Fibroblast of lung (primary cell): ENCODE data around the gene LZTS3.

Source experiments
- EZH2 ChIP-seq: IDR thresholded peaks from 2 replicates; pipeline ENCODE4 v1.5.1; 2012; ENCODE audit warnings: low read length, control low read depth, mild to moderate bottlenecking; ENCODE audit errors: missing control alignments
- TF ChIP-seq, protein P1 (sequence below), 2 donors: IDR thresholded peaks in 1 of 2; conservative IDR thresholded peaks in 1 of 2; 1 replicate in 1 of 2; 2 replicates in 1 of 2; pipeline ENCODE4 v1.5.1; 2011 to 2012; ENCODE audit warnings: low read length in 2 of 2, control low read depth in 1 of 2, inconsistent platforms in 1 of 2, low read depth in 1 of 2, mild to moderate bottlenecking in 1 of 2

- TF ChIP-seq, protein P1, sequence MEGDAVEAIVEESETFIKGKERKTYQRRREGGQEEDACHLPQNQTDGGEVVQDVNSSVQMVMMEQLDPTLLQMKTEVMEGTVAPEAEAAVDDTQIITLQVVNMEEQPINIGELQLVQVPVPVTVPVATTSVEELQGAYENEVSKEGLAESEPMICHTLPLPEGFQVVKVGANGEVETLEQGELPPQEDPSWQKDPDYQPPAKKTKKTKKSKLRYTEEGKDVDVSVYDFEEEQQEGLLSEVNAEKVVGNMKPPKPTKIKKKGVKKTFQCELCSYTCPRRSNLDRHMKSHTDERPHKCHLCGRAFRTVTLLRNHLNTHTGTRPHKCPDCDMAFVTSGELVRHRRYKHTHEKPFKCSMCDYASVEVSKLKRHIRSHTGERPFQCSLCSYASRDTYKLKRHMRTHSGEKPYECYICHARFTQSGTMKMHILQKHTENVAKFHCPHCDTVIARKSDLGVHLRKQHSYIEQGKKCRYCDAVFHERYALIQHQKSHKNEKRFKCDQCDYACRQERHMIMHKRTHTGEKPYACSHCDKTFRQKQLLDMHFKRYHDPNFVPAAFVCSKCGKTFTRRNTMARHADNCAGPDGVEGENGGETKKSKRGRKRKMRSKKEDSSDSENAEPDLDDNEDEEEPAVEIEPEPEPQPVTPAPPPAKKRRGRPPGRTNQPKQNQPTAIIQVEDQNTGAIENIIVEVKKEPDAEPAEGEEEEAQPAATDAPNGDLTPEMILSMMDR (conservative IDR thresholded peaks at IDR 0.05 in 1 of 2, IDR thresholded peaks at IDR 0.05 in 1 of 2; ENCODE audit: low read depth in 1 of 2, low read length in 2 of 2): no peak
- no peak for TF ChIP-seq EZH2
Measured at GRCh38 chr20:3202965-3203314, 29.6 kb upstream of the LZTS3 start.
